B cell (primary cell): ENCODE results near the gene TPCN1. TPM values are rescaled to one million over a fixed set of nuclear protein-coding genes. Genes with fewer than 3 reads are reported as not detected.

Experiments used
- ATAC-seq: fragments of 200-7000 bp; cut with Tn5 transposase; one replicate; pipeline ENCODE4 v1.10.0; 2021; ENCODE audit warnings: low read depth, mild to moderate bottlenecking, moderate number of reproducible peaks, moderate library complexity
- CTCF ChIA-PET: fragments of 350-600 bp; sonication (Branson Sonifier 250); formaldehyde crosslinking; loops from one replicate; lab custom pipeline; 2021; ENCODE audit warnings: antibody characterized with exemption, inconsistent platforms; lab: Charles Lee
- POLR2A ChIA-PET: fragments of 350-600 bp; sonication (Branson Sonifier 250); formaldehyde crosslinking; loops from one replicate; lab custom pipeline; 2021; ENCODE audit warnings: antibody characterized with exemption; lab: Charles Lee
- DNase-seq: peaks from one replicate; pipeline ENCODE4 v3.0.0; 2013
- H2AFZ ChIP-seq: 2 replicates; pipeline ENCODE4 v1.6.1; 2012; ENCODE audit warnings: mild to moderate bottlenecking, low read depth, low read length; ENCODE audit not compliant: insufficient read depth, poor library complexity, severe bottlenecking
- H3K27ac ChIP-seq, 2 donors: 1 replicate in 1 of 2; 2 replicates in 1 of 2; pipeline ENCODE4 v1.5.1; 2012 to 2013; ENCODE audit warnings: low read length in 2 of 2, mild to moderate bottlenecking in 2 of 2, moderate library complexity in 1 of 2
- H3K27me3 ChIP-seq, 4 experiments: fragments of 200-600 bp in 1 of 4; sonication (generic) in 1 of 4; replicated peaks in 1 of 4; 1 replicate in 2 of 4; 2 replicates in 2 of 4; pipeline versions ENCODE4 v1.6.1 to v1.7.0; 2013 to 2016; ENCODE audit warnings: low read length in 3 of 4, mild to moderate bottlenecking in 2 of 4, mixed read lengths in 1 of 4, moderate library complexity in 1 of 4; ENCODE audit not compliant: insufficient read depth in 4 of 4, control insufficient read depth in 3 of 4; ENCODE audit errors: control extremely low read depth in 1 of 4
- H3K36me3 ChIP-seq, 2 experiments: replicated peaks in 1 of 2; 1 replicate in 1 of 2; 2 replicates in 1 of 2; pipeline versions ENCODE4 v1.6.1 to v1.7.1; 2013; ENCODE audit warnings: low read length in 1 of 2; ENCODE audit not compliant: insufficient read depth in 2 of 2, control insufficient read depth in 1 of 2; ENCODE audit errors: control extremely low read depth in 1 of 2, extremely low read depth in 1 of 2
- H3K4me1 ChIP-seq, 2 donors: fragments of 200-600 bp in 1 of 2; sonication (generic) in 1 of 2; 1 replicate in 1 of 2; 2 replicates in 1 of 2; pipeline versions ENCODE4 v1.5.1 to v1.6.1; 2013 to 2017; ENCODE audit warnings: low read length in 2 of 2; ENCODE audit not compliant: control insufficient read depth in 2 of 2, insufficient read depth in 2 of 2
- H3K4me2 ChIP-seq: replicated peaks from 2 replicates; pipeline ENCODE3; 2012; ENCODE audit warnings: mild to moderate bottlenecking, low read depth, low read length; ENCODE audit not compliant: poor library complexity, severe bottlenecking
- H3K4me3 ChIP-seq, 5 experiments: fragments of 200-600 bp in 1 of 5; sonication (generic) in 1 of 5; 1 replicate in 3 of 5; 2 replicates in 2 of 5; pipeline versions ENCODE4 v1.5.1 to v1.7.0; 2011 to 2016; ENCODE audit warnings: low read length in 4 of 5, mild to moderate bottlenecking in 4 of 5, low read depth in 2 of 5, control low read depth in 1 of 5, moderate library complexity in 1 of 5; ENCODE audit not compliant: insufficient read depth in 1 of 5; ENCODE audit errors: control extremely low read depth in 1 of 5, extremely low read depth in 1 of 5
- H3K79me2 ChIP-seq: fragments of 200-600 bp; sonication (generic); one replicate; pipeline ENCODE4 v1.6.0; 2016; ENCODE audit warnings: low read length; ENCODE audit not compliant: control insufficient read depth, insufficient read depth
- H3K9ac ChIP-seq: fragments of 200-600 bp; sonication (generic); 2 replicates; pipeline ENCODE4 v1.6.1; 2017; ENCODE audit warnings: mild to moderate bottlenecking, low read length, moderate library complexity
- H3K9me3 ChIP-seq, 3 donors: one replicate each; pipeline versions ENCODE4 v1.6.1 to v1.7.1; 2013; ENCODE audit warnings: low read length in 2 of 3; ENCODE audit not compliant: control insufficient read depth in 2 of 3, insufficient read depth in 1 of 3; ENCODE audit errors: control extremely low read depth in 1 of 3
- H4K20me1 ChIP-seq: 2 replicates; pipeline ENCODE4 v1.6.0; 2012; ENCODE audit warnings: mild to moderate bottlenecking, low read length; ENCODE audit not compliant: insufficient read depth, control insufficient read depth, poor library complexity, severe bottlenecking
- H3K27ac Mint-ChIP-seq: one replicate; pipeline ENCODE4 v1.8.0; 2021; ENCODE audit warnings: mixed read lengths
- H3K27me3 Mint-ChIP-seq: one replicate; pipeline ENCODE4 v1.8.0; 2021; ENCODE audit warnings: mixed read lengths
- H3K4me1 Mint-ChIP-seq: one replicate; pipeline ENCODE4 v1.8.0; 2021; ENCODE audit warnings: mixed read lengths
- H3K4me3 Mint-ChIP-seq: one replicate; pipeline ENCODE4 v1.8.0; 2021; ENCODE audit warnings: mixed read lengths
- H3K9me3 Mint-ChIP-seq: one replicate; pipeline ENCODE4 v1.8.0; 2022; ENCODE audit warnings: mixed read lengths; ENCODE audit not compliant: insufficient read depth
- CTCF ChIP-seq: fragments of 200-600 bp; IDR thresholded peaks from one replicate; pipeline ENCODE4 v1.8.0; 2022; ENCODE audit warnings: antibody characterized with exemption, mild to moderate bottlenecking
- EZH2 ChIP-seq: IDR thresholded peaks from 2 replicates; pipeline ENCODE4 v1.6.1; 2012; ENCODE audit warnings: borderline replicate concordance, low read depth, mild to moderate bottlenecking, moderate library complexity, low read length; ENCODE audit not compliant: insufficient read depth, poor library complexity, severe bottlenecking
- WGBS: methylation state at CpG from one replicate; pipeline ENCODE4 v1.1.5; 2013; ENCODE audit warnings: missing lambda C conversion rate; ENCODE audit not compliant: insufficient coverage; 5-methylcytosine and 5-hydroxymethylcytosine counted together
- intact Hi-C: fragments of 100-400 bp; cut with micrococcal nuclease; formaldehyde crosslinking; loops from one replicate; pipeline ENCODE4 v1.10.0; 2022
- polyA plus RNA-seq: library from polyadenylated mRNA; depleted of rRNA; stranded (reverse); fragments of >200 nt; gene quantifications from 2 replicates; pipeline ENCODE4 v1.2.3, GENCODE V29; 2012
- total RNA-seq, 2 donors: library from RNA; stranded (reverse); fragments of 120-200 nt in 1 of 2; gene quantifications; 1 replicate in 1 of 2; 2 replicates in 1 of 2; pipeline versions ENCODE4 v1.2.3 to v1.2.4, GENCODE V29; 2013 to 2022

Gene TPCN1
- total and polyA plus RNA-seq, 2 donors (not counting 1 experiment from before 2014, with no cell fraction given) = 80.8 to 258 TPM

GRCh38 chr12:113216027-113216426 lies 5.2 kb upstream of the TPCN1 start:
- H3K4me1 Mint-ChIP-seq = peaks cover 34% of the 10 kb centered on the region
- CTCF ChIA-PET = no interaction called here
- peaks cover 18 to 30% of the 10 kb centered on the region in 2 donors for H3K4me1 ChIP-seq

More at GRCh38 chr12:113216027-113216426, 5.2 kb upstream of the TPCN1 start:
- H3K9me3 Mint-ChIP-seq = no peaks in the 10 kb centered on the region
- H2AFZ ChIP-seq = no peak overlapping the region
- H3K27ac ChIP-seq = no peak overlapping the region
- no peaks in the 10 kb centered on the region for H3K27me3 Mint-ChIP-seq
- no peak overlapping the region for H3K9ac ChIP-seq
- no peaks in the 10 kb centered on the region for H3K27me3 ChIP-seq
- H3K36me3 ChIP-seq = no peaks in the 10 kb centered on the region
- TF ChIP-seq CTCF (no peak), EZH2 (no peak)
- no peaks in the 10 kb centered on the region for H3K9me3 ChIP-seq
- peaks cover 9% of the 10 kb centered on the region for H3K79me2 ChIP-seq
- H3K27ac Mint-ChIP-seq = no peak overlapping the region
- no peaks in the 10 kb centered on the region for H4K20me1 ChIP-seq
- intact Hi-C loops = no loop called here
- POLR2A ChIA-PET = no interaction called here
- H3K4me3 Mint-ChIP-seq = no peak overlapping the region
- DNase-seq = no peak
- no CpG with 5 or more reads among the region's 2 CpGs for WGBS
- H3K4me2 ChIP-seq = no peak overlapping the region
- ATAC-seq = no peak
- no peak overlapping the region for H3K4me3 ChIP-seq
